ENCODE measurements around the gene NUFIP1. TPM values are rescaled to one million over a fixed set of nuclear protein-coding genes. Genes with fewer than 3 reads are reported as not detected.

The NUFIP1 gene
- total RNA-seq, 1 experiment from 2014 or later, result 7.3 TPM

DNA sequence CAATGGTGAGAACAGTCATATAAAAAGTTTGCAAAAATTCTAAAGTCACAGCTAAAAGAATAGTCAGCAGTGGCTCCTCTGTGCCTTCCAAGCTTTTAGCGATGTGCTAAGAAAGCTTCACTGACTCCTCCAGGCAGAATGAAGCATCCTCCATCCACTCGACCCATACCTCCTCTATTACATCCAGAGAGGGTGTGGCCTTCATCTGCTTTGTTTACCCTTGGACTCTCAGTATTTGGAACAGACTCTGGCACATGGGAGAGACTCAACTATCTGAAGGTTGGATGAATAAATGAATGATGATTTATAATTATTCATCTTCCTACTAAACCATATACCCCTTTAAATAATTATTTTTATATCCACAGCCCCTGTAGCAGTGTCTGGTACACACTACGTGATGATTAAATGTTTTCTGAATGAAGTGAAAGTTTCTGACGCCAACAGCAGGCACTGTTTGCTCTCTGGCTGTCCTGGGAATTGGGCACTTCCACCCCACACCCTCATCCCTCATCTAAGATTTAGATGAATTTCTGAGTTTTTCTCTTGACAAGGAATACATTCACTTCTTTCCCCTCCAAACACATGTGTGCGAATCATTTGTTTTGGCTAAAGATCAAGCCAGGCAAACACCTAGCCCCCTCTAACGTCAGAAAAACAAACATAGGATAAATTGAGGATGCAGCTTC lies 93.9 kb downstream of the NUFIP1 start:
- Histone ChIP-seq H3K4me2 (no peak overlapping the region), H3K9me3 (ENCODE audit: insufficient read depth, low read depth) (no peaks in the 10 kb centered on the region), H3K9me2 (ENCODE audit: insufficient read depth) (no peaks in the 10 kb centered on the region), H3K79me2 (ENCODE audit: low read depth) (no peaks in the 10 kb centered on the region), H3F3A (ENCODE audit: insufficient read depth, low read depth) (0 out of 2 replicates have a peak, but pooled peaks cover 5% of the 10 kb centered on the region), H3K36me3 (ENCODE audit: low read depth) (no peaks in the 10 kb centered on the region), H3K4me1 (replicated peaks; ENCODE audit: insufficient read depth) (peaks cover 19% of the 10 kb centered on the region), H2AFZ (no peak overlapping the region), H4K20me1 (ENCODE audit: insufficient read depth) (no peaks in the 10 kb centered on the region), H3K27ac (peak overlapping the region; percentile 44; the same call in 1 of the 2 replicates), H3K4me3 (no peak overlapping the region), H3K27me3 (ENCODE audit: insufficient read depth, low read depth) (no peaks in the 10 kb centered on the region)
- ChIA-PET CTCF (no interaction called here), POLR2A (ENCODE audit: unreplicated experiment) (no interaction called here)
- TF ChIP-seq, protein P1, sequence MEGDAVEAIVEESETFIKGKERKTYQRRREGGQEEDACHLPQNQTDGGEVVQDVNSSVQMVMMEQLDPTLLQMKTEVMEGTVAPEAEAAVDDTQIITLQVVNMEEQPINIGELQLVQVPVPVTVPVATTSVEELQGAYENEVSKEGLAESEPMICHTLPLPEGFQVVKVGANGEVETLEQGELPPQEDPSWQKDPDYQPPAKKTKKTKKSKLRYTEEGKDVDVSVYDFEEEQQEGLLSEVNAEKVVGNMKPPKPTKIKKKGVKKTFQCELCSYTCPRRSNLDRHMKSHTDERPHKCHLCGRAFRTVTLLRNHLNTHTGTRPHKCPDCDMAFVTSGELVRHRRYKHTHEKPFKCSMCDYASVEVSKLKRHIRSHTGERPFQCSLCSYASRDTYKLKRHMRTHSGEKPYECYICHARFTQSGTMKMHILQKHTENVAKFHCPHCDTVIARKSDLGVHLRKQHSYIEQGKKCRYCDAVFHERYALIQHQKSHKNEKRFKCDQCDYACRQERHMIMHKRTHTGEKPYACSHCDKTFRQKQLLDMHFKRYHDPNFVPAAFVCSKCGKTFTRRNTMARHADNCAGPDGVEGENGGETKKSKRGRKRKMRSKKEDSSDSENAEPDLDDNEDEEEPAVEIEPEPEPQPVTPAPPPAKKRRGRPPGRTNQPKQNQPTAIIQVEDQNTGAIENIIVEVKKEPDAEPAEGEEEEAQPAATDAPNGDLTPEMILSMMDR (conservative IDR thresholded peaks at IDR 0.05), result no peak
- no peak for TF ChIP-seq EZH2 (IDR thresholded peaks at IDR 0.05; ENCODE audit: low read depth)
- no peak for DNase-seq
- intact Hi-C loops (cut with micrococcal nuclease; ENCODE audit: unreplicated experiment), result no loop called here
- no TSS peak for BruUV-seq (replicated peaks)

DNA sequence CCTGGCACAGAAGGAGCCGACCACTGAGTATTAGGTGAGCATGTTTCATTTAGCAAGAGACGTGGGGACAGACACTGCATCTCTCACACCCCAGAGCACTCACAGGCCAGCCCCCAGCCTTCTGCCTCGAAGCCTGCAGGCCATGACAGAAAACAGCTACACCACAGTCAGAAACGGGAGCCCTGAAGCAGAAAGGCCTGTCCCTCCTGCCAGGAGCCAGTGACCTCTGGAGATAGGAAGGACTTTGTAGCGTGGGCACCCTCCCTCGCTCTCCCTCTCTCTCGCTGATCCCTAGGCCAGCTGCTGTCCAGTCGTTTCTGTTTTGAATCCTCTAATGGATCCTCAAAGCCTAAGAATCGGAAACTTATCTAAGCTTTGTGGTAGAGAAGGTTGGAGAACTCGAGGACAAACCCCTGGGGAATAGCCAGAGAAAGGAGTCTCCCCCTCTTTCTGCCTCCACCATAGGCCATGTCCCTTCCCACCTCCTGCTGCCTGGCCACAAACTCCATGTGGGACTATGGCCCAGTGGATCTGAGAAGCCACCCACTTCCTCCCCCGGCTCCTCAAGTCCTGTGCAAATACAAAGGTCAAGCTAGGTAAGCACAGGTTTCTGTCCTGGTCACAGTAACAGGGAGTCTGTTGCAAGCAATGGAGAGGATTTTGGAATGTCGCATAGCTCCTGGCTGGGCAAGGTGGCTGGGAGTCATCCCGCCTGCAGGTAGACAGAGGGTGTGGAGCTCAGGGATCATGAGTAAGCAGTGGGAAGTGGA lies 95.1 kb downstream of the NUFIP1 start:
- ChIA-PET CTCF (no interaction called here), POLR2A (ENCODE audit: unreplicated experiment) (no interaction called here)
- Histone ChIP-seq H3K9me2 (ENCODE audit: insufficient read depth) (no peaks in the 10 kb centered on the region), H3F3A (ENCODE audit: insufficient read depth, low read depth) (0 out of 2 replicates have a peak, but pooled peaks cover 5% of the 10 kb centered on the region), H3K4me3 (no peak overlapping the region), H3K4me2 (peak overlapping the region; percentile 43), H3K9me3 (ENCODE audit: insufficient read depth, low read depth) (no peaks in the 10 kb centered on the region), H2AFZ (peak overlapping the region; percentile 44; the same call in 1 of the 2 replicates), H3K4me1 (replicated peaks; ENCODE audit: insufficient read depth) (peaks cover 19% of the 10 kb centered on the region), H3K36me3 (ENCODE audit: low read depth) (no peaks in the 10 kb centered on the region), H4K20me1 (ENCODE audit: insufficient read depth) (no peaks in the 10 kb centered on the region), H3K27me3 (ENCODE audit: insufficient read depth, low read depth) (no peaks in the 10 kb centered on the region), H3K79me2 (ENCODE audit: low read depth) (no peaks in the 10 kb centered on the region), H3K27ac (peak overlapping the region; percentile 54)
- peak; percentile 23 to 78 for DNase-seq
- BruUV-seq (replicated peaks), result no TSS peak
- intact Hi-C loops (cut with micrococcal nuclease; ENCODE audit: unreplicated experiment), result no loop called here
- TF ChIP-seq EZH2 (IDR thresholded peaks at IDR 0.05; ENCODE audit: low read depth), result no peak
- TF ChIP-seq, protein P1 (conservative IDR thresholded peaks at IDR 0.05), result no peak

Other genes starting within 250 kb of the NUFIP1 start
- gene GPALPP1, start 67 bp upstream of the NUFIP1 start, total RNA-seq (2021), result 36.4 and 42.2 TPM in 2 replicates
- 26.5 and 28.8 TPM in 2 replicates for gene GTF2F2, start 131.0 kb upstream of the NUFIP1 start, total RNA-seq (2021)
- not detected in 2 replicates for gene KCTD4, start 211.6 kb upstream of the NUFIP1 start, total RNA-seq (2021)